Endothelial cell of umbilical vein (primary cell): ENCODE measurements around the gene PTER.

Experiments used
- EZH2 ChIP-seq: IDR thresholded peaks from 2 replicates; pipeline ENCODE4 v1.6.1; 2012; ENCODE audit warnings: borderline replicate concordance, low read depth, mild to moderate bottlenecking, moderate library complexity, low read length, inconsistent platforms; ENCODE audit not compliant: severe bottlenecking
- GATA2 ChIP-seq: IDR thresholded peaks from 2 replicates; pipeline ENCODE4 v1.7.0; 2011; ENCODE audit warnings: low read depth, mild to moderate bottlenecking, moderate library complexity, mixed read lengths, low read length; ENCODE audit not compliant: insufficient read length, insufficient read depth
- POLR2A ChIP-seq: IDR thresholded peaks from 2 replicates; pipeline ENCODE4 v1.6.1; 2012; ENCODE audit warnings: low read depth, mild to moderate bottlenecking, control low read depth, low read length
- TF ChIP-seq, protein P1 (sequence below), 2 donors: IDR thresholded peaks; 1 replicate in 1 of 2; 2 replicates in 1 of 2; pipeline ENCODE4 v1.5.1; 2011; ENCODE audit warnings: low read length in 2 of 2, mild to moderate bottlenecking in 2 of 2, moderate library complexity in 2 of 2, control low read depth in 1 of 2, inconsistent platforms in 1 of 2, low read depth in 1 of 2; ENCODE audit not compliant: insufficient read depth in 1 of 2; ENCODE audit errors: extremely low read depth in 1 of 2
- TF ChIP-seq, protein P2 (sequence below): IDR thresholded peaks from 2 replicates; pipeline ENCODE4 v1.6.1; 2011; ENCODE audit not compliant: insufficient read depth, insufficient read length

DNA sequence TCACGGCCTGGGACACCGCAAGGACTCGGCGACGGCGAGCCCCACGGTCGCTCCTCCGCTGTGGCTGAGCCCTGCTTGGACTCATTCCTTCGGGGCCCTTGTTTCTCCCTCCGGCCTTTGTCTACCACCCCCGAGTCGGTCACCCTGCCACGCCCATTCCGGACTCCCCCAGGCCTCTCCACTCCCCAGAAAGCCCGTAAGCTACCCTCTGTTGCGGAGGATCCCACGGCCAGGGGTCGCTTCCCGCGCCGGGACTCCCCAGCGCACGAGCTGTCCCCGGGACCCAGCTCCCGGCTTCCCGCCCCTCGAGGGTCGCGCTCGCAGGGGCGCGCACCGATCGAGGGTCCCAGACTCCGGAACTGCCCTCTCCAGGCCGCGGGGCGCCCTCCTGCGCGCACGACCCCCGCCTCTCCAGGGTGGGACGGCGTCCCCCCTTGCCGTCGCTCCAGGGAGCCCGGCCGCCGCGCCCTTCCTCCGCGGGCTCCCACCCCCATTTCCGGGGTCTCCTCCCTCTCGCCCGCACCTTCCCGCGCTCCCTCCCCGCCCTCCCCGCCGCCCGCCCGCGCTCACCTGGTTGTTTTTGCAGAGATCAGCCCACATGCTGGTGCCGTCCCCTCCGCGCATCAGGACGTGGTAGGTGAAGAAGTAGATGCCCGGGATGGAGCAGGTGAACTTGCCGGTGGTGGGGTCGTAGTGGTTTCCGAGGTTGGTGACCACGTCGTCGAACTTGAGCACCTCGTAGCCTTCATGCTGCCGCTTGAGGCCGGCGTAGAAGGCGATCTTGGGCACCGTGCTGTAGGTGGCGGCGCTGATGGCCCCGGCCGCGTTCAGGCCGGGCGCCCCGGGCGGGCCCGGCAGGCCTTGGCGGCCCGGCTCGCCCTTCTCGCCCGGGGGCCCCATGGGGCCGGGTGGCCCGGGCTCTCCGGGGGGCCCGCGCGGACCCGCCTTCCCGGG is 83.4 kb downstream of the PTER start:
- TF ChIP-seq, protein P1, sequence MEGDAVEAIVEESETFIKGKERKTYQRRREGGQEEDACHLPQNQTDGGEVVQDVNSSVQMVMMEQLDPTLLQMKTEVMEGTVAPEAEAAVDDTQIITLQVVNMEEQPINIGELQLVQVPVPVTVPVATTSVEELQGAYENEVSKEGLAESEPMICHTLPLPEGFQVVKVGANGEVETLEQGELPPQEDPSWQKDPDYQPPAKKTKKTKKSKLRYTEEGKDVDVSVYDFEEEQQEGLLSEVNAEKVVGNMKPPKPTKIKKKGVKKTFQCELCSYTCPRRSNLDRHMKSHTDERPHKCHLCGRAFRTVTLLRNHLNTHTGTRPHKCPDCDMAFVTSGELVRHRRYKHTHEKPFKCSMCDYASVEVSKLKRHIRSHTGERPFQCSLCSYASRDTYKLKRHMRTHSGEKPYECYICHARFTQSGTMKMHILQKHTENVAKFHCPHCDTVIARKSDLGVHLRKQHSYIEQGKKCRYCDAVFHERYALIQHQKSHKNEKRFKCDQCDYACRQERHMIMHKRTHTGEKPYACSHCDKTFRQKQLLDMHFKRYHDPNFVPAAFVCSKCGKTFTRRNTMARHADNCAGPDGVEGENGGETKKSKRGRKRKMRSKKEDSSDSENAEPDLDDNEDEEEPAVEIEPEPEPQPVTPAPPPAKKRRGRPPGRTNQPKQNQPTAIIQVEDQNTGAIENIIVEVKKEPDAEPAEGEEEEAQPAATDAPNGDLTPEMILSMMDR (IDR thresholded peaks at IDR 0.05; ENCODE audit: extremely low read depth in 1 of 2, insufficient read depth in 1 of 2, low read depth in 1 of 2, low read length in 2 of 2): no peak
- TF ChIP-seq GATA2 (no peak), POLR2A (no peak), EZH2 (peak; percentile 86)
- TF ChIP-seq, protein P2, sequence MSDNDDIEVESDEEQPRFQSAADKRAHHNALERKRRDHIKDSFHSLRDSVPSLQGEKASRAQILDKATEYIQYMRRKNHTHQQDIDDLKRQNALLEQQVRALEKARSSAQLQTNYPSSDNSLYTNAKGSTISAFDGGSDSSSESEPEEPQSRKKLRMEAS: no peak
